Stimulated activated effector memory CD8-positive, alpha-beta T cell treated with anti-CD3 and anti-CD28 coated beads, Interleukin-12 subunit alpha, Interleukin-12 subunit beta, amount 100 ng/mL, for 72 hours (primary cell): ENCODE results near the gene CCDC157.

Source experiments
- ATAC-seq: fragments of 150-1000 bp; cut with Tn5 transposase; 2 replicates; pipeline ENCODE4 v1.10.0; 2021
- DNase-seq, 2 donors: peaks; one replicate each; pipeline ENCODE4 v3.0.0; 2021 to 2022; ENCODE audit warnings: low spot score in 2 of 2
- H3K27ac Mint-ChIP-seq: one replicate; pipeline ENCODE4 v1.8.0; 2022; ENCODE audit warnings: mild to moderate bottlenecking, mixed read lengths
- H3K36me3 Mint-ChIP-seq: one replicate; pipeline ENCODE4 v1.8.0; 2022; ENCODE audit warnings: mild to moderate bottlenecking, mixed read lengths
- H3K4me1 Mint-ChIP-seq: one replicate; pipeline ENCODE4 v1.8.0; 2022; ENCODE audit warnings: mixed read lengths
- H3K4me3 Mint-ChIP-seq: one replicate; pipeline ENCODE4 v1.8.0; 2022; ENCODE audit warnings: mild to moderate bottlenecking, mixed read lengths
- H3K9me3 Mint-ChIP-seq: one replicate; pipeline ENCODE4 v1.8.0; 2022; ENCODE audit warnings: mixed read lengths

The CCDC157 gene

GRCh38 chr22:30356449-30357235, at the start of gene CCDC157, which contains the start of gene SF3A1:
TSS of gene CCDC157 (plus strand) at chr22:30357007. CDS start at chr22:30366001, 8,994 bp downstream.
TSS of gene SF3A1 (minus strand) at chr22:30356894. CDS start at chr22:30356792, 102 bp downstream.
- Mint-ChIP-seq H3K4me3 (peak within 1 kb of the TSS; percentile 94), H3K4me1 (peaks cover 52% of the 10 kb centered on the region), H3K9me3 (no peaks in the 10 kb centered on the region), H3K27ac (peak within 1 kb of the TSS; percentile 95), H3K36me3 (peaks cover 49% of the 10 kb centered on the region)
- ATAC-seq: peak; percentile 94
- DNase-seq: peak; percentile 84 to 92

- Mint-ChIP-seq H3K4me3 (peak overlapping the region; percentile 70), H3K36me3 (peaks cover 16% of the 10 kb centered on the region), H3K27ac (peak overlapping the region; percentile 98), H3K9me3 (no peaks in the 10 kb centered on the region), H3K4me1 (peaks cover 99% of the 10 kb centered on the region)
- no peak for DNase-seq
- ATAC-seq: no peak
Observed at GRCh38 chr22:30307041-30307574, 49.7 kb upstream of the CCDC157 start.

GRCh38 chr22:30308093-30308492, 48.7 kb upstream of the CCDC157 start:
- H3K4me3 Mint-ChIP-seq: peak overlapping the region; percentile 70

GRCh38 chr22:30308518-30309230, 48.1 kb upstream of the CCDC157 start:
- Mint-ChIP-seq H3K36me3 (peaks cover 14% of the 10 kb centered on the region), H3K4me1 (peaks cover 96% of the 10 kb centered on the region), H3K4me3 (peak overlapping the region; percentile 70), H3K27ac (peak overlapping the region; percentile 98), H3K9me3 (no peaks in the 10 kb centered on the region)
- DNase-seq (no peak), ATAC-seq (peak; percentile 45)

More at GRCh38 chr22:30308093-30308492, 48.7 kb upstream of the CCDC157 start:
- Mint-ChIP-seq H3K4me1 (peaks cover 99% of the 10 kb centered on the region), H3K9me3 (no peaks in the 10 kb centered on the region), H3K36me3 (peaks cover 11% of the 10 kb centered on the region), H3K27ac (peak overlapping the region; percentile 98)
- ATAC-seq: no peak
- DNase-seq: no peak

GRCh38 chr22:30309951-30310741, 46.7 kb upstream of the CCDC157 start:
- H3K36me3 Mint-ChIP-seq: peaks cover 19% of the 10 kb centered on the region
- DNase-seq (no peak), ATAC-seq (peak; percentile 50)
- peak overlapping the region; percentile 98 for H3K27ac Mint-ChIP-seq
- no peaks in the 10 kb centered on the region for H3K9me3 Mint-ChIP-seq
- H3K4me3 Mint-ChIP-seq: peak overlapping the region; percentile 44
- peaks cover 95% of the 10 kb centered on the region for H3K4me1 Mint-ChIP-seq

GRCh38 chr22:30310881-30311771, 45.7 kb upstream of the CCDC157 start:
- Mint-ChIP-seq H3K4me3 (no peak overlapping the region), H3K27ac (peak overlapping the region; percentile 98), H3K4me1 (peaks cover 95% of the 10 kb centered on the region), H3K36me3 (peaks cover 23% of the 10 kb centered on the region), H3K9me3 (no peaks in the 10 kb centered on the region)
- DNase-seq (no peak), ATAC-seq (no peak)

- H3K4me1 Mint-ChIP-seq: peaks cover 91% of the 10 kb centered on the region
- peak overlapping the region; percentile 1 for H3K4me3 Mint-ChIP-seq
- peaks cover 23% of the 10 kb centered on the region for H3K36me3 Mint-ChIP-seq
- H3K9me3 Mint-ChIP-seq: no peaks in the 10 kb centered on the region
- H3K27ac Mint-ChIP-seq: peak overlapping the region; percentile 92
- peak; percentile 38 for ATAC-seq
- no peak for DNase-seq
Observed at GRCh38 chr22:30312053-30312452, 44.8 kb upstream of the CCDC157 start.

- Mint-ChIP-seq H3K36me3 (peaks cover 16% of the 10 kb centered on the region), H3K4me3 (peak overlapping the region; percentile 51)
Observed at GRCh38 chr22:30313527-30314363, 43.1 kb upstream of the CCDC157 start.

GRCh38 chr22:30314915-30315314, 41.9 kb upstream of the CCDC157 start:
- H3K36me3 Mint-ChIP-seq: peaks cover 15% of the 10 kb centered on the region

More at GRCh38 chr22:30313527-30314363, 43.1 kb upstream of the CCDC157 start:
- DNase-seq (no peak), ATAC-seq (no peak)
- Mint-ChIP-seq H3K27ac (peak overlapping the region; percentile 92), H3K9me3 (no peaks in the 10 kb centered on the region), H3K4me1 (peaks cover 90% of the 10 kb centered on the region)

GRCh38 chr22:30315962-30316576, 40.7 kb upstream of the CCDC157 start:
- H3K36me3 Mint-ChIP-seq: peaks cover 23% of the 10 kb centered on the region

More at GRCh38 chr22:30314915-30315314, 41.9 kb upstream of the CCDC157 start:
- peak overlapping the region; percentile 51 for H3K4me3 Mint-ChIP-seq
- ATAC-seq: peak; percentile 83
- H3K4me1 Mint-ChIP-seq: peaks cover 92% of the 10 kb centered on the region
- peak in 1 of 2 donors; percentile 60 for DNase-seq
- peak overlapping the region; percentile 88 for H3K27ac Mint-ChIP-seq
- no peaks in the 10 kb centered on the region for H3K9me3 Mint-ChIP-seq

GRCh38 chr22:30317778-30318177, 39.0 kb upstream of the CCDC157 start:
- DNase-seq: no peak
- Mint-ChIP-seq H3K4me3 (no peak overlapping the region), H3K4me1 (peaks cover 86% of the 10 kb centered on the region), H3K27ac (peak overlapping the region; percentile 81), H3K36me3 (peaks cover 37% of the 10 kb centered on the region), H3K9me3 (no peaks in the 10 kb centered on the region)
- no peak for ATAC-seq

More at GRCh38 chr22:30315962-30316576, 40.7 kb upstream of the CCDC157 start:
- H3K4me1 Mint-ChIP-seq: peaks cover 92% of the 10 kb centered on the region
- DNase-seq: no peak
- no peak overlapping the region for H3K4me3 Mint-ChIP-seq
- H3K9me3 Mint-ChIP-seq: no peaks in the 10 kb centered on the region
- peak overlapping the region; percentile 88 for H3K27ac Mint-ChIP-seq
- no peak for ATAC-seq

GRCh38 chr22:30318799-30319419, 37.9 kb upstream of the CCDC157 start:
- DNase-seq (no peak), ATAC-seq (no peak)
- Mint-ChIP-seq H3K36me3 (peaks cover 37% of the 10 kb centered on the region), H3K4me3 (no peak overlapping the region), H3K27ac (peak overlapping the region; percentile 81), H3K4me1 (peaks cover 86% of the 10 kb centered on the region), H3K9me3 (no peaks in the 10 kb centered on the region)
